ENCODE measurements around the gene PSORS1C2. TPM values are rescaled to one million over a fixed set of nuclear protein-coding genes. Genes with fewer than 3 reads are reported as not detected.

The PSORS1C2 gene
- total and polyA plus RNA-seq, 2 donors (not counting 1 experiment from before 2014, with no cell fraction given): not detected

DNA sequence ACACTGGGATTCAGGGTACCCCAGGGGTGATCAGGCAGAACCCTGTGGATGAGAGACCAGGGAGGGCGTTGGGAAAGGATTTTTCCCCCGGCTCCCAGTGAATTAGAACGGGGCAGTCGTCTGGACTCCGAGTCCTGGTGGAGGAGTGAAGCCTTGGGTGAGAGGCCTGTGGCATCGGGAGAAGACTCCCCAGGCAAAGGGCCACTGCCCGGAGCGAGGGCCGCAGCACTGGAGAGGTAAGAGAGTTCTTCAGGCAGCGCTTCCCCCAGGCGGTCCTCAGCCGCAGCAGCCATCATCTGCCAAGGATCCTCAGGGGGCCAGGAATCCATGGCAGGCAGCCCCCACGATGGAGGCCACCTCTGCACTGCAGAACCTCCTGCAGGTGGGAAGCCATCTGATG lies 27.2 kb downstream of the PSORS1C2 start:
- H3K79me2 ChIP-seq (ENCODE audit: control insufficient read depth, insufficient read depth, low read length): no peaks in the 10 kb centered on the region
- Mint-ChIP-seq H3K27ac (no peak overlapping the region), H3K27me3 (peaks cover 40% of the 10 kb centered on the region), H3K9me3 (ENCODE audit: insufficient read depth) (no peaks in the 10 kb centered on the region), H3K4me1 (peaks cover 5% of the 10 kb centered on the region), H3K4me3 (no peak overlapping the region)
- H3K27me3 ChIP-seq (replicated peaks in 1 of 4; ENCODE audit: control extremely low read depth in 1 of 4, control insufficient read depth in 3 of 4, insufficient read depth in 4 of 4, low read length in 3 of 4): peaks cover 0 to 13% (median 3%) of the 10 kb centered on the region in 4 experiments
- no peak for TF ChIP-seq CTCF (IDR thresholded peaks at IDR 0.05)
- no peak for TF ChIP-seq EZH2 (IDR thresholded peaks at IDR 0.05; ENCODE audit: borderline replicate concordance, insufficient read depth, low read depth, low read length, poor library complexity, severe bottlenecking)
- H3K9ac ChIP-seq (ENCODE audit: low read length): no peak overlapping the region
- no peak overlapping the region for H3K27ac ChIP-seq (ENCODE audit: low read length in 2 of 2)
- H4K20me1 ChIP-seq (ENCODE audit: control insufficient read depth, insufficient read depth, low read length, poor library complexity, severe bottlenecking): no peaks in the 10 kb centered on the region
- no peaks in the 10 kb centered on the region for H3K36me3 ChIP-seq (replicated peaks in 1 of 2; ENCODE audit: control extremely low read depth in 1 of 2, control insufficient read depth in 1 of 2, extremely low read depth in 1 of 2, insufficient read depth in 2 of 2, low read length in 1 of 2)
- ATAC-seq (ENCODE audit: low read depth) (no peak), DNase-seq (no peak)
- 87% methylated on average over 13 of the region's 13 CpGs for WGBS (ENCODE audit: insufficient coverage)
- no peak overlapping the region for H3K4me2 ChIP-seq (replicated peaks; ENCODE audit: low read depth, low read length, poor library complexity, severe bottlenecking)
- peaks cover 0 to 6% of the 10 kb centered on the region in 2 donors for H3K4me1 ChIP-seq (ENCODE audit: control insufficient read depth in 2 of 2, insufficient read depth in 2 of 2, low read length in 2 of 2)
- ChIA-PET CTCF (interaction anchor here (1.0 to 1.2 kb wide), 3 partner anchors 9 to 255 kb away, joined by 3 to 4 read pairs (median 3); no protein-coding TSS in a partner anchor), POLR2A (no interaction called here)
- no peak overlapping the region for H3K4me3 ChIP-seq (ENCODE audit: control extremely low read depth in 1 of 5, extremely low read depth in 1 of 5, insufficient read depth in 1 of 5, low read depth in 2 of 5, low read length in 4 of 5)
- no peaks in the 10 kb centered on the region for H3K9me3 ChIP-seq (ENCODE audit: control extremely low read depth in 1 of 3, control insufficient read depth in 2 of 3, insufficient read depth in 1 of 3, low read length in 2 of 3)
- H2AFZ ChIP-seq (ENCODE audit: insufficient read depth, low read depth, low read length, poor library complexity, severe bottlenecking): no peak overlapping the region
- intact Hi-C loops (cut with micrococcal nuclease): no loop called here

DNA sequence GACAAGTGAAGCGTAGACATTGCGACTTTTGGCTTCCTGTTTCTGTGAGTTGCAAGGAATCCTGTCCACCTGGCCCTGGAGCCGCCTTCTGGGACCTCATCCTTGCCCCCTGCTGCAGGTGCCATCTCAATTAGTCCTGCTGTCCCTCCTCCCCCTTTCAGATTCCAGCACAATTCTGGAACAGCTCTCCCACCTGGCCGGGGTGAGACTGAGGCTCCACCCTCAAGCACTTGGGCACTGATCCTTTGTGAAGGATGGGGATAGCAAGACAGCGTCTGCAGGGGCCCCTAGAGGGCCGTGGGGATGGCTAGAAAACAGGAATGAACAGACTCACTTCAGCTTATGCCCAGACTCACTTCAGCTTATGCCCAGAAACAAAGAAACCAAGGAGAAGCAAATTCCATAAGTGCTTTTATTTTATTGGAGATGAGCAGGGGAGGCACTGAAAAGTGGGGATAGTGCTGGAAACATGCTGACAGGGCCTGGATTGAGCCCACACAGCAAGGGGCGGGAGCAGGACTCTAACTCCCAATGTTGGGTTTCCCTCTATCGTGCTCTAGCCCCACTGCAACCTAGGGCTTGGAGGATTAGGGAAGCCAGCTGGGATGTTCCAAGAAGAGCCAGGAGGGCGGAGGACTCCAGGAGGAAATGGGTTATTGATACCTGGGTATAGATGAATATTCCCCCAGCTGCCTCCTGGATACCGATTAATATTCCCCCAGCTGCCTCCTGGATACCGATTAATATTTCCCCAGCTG lies 27.9 kb downstream of the PSORS1C2 start:
- Histone ChIP-seq H2AFZ (ENCODE audit: insufficient read depth, low read depth, low read length, poor library complexity, severe bottlenecking) (no peak overlapping the region), H3K36me3 (replicated peaks in 1 of 2; ENCODE audit: control extremely low read depth in 1 of 2, control insufficient read depth in 1 of 2, extremely low read depth in 1 of 2, insufficient read depth in 2 of 2, low read length in 1 of 2) (no peaks in the 10 kb centered on the region), H3K79me2 (ENCODE audit: control insufficient read depth, insufficient read depth, low read length) (no peaks in the 10 kb centered on the region), H4K20me1 (ENCODE audit: control insufficient read depth, insufficient read depth, low read length, poor library complexity, severe bottlenecking) (no peaks in the 10 kb centered on the region), H3K4me1 (ENCODE audit: control insufficient read depth in 2 of 2, insufficient read depth in 2 of 2, low read length in 2 of 2) (peaks cover 0 to 6% of the 10 kb centered on the region in 2 donors), H3K4me3 (ENCODE audit: control extremely low read depth in 1 of 5, extremely low read depth in 1 of 5, insufficient read depth in 1 of 5, low read depth in 2 of 5, low read length in 4 of 5) (no peak overlapping the region), H3K27ac (ENCODE audit: low read length in 2 of 2) (no peak overlapping the region), H3K27me3 (replicated peaks in 1 of 4; ENCODE audit: control extremely low read depth in 1 of 4, control insufficient read depth in 3 of 4, insufficient read depth in 4 of 4, low read length in 3 of 4) (peaks cover 0 to 13% (median 3%) of the 10 kb centered on the region in 4 experiments), H3K9me3 (ENCODE audit: control extremely low read depth in 1 of 3, control insufficient read depth in 2 of 3, insufficient read depth in 1 of 3, low read length in 2 of 3) (no peaks in the 10 kb centered on the region), H3K4me2 (replicated peaks; ENCODE audit: low read depth, low read length, poor library complexity, severe bottlenecking) (no peak overlapping the region), H3K9ac (ENCODE audit: low read length) (no peak overlapping the region)
- TF ChIP-seq EZH2 (IDR thresholded peaks at IDR 0.05; ENCODE audit: borderline replicate concordance, insufficient read depth, low read depth, low read length, poor library complexity, severe bottlenecking): no peak
- TF ChIP-seq CTCF (IDR thresholded peaks at IDR 0.05): no peak
- H3K9me3 Mint-ChIP-seq (ENCODE audit: insufficient read depth): no peaks in the 10 kb centered on the region
- ATAC-seq (ENCODE audit: low read depth) (no peak), DNase-seq (no peak)
- intact Hi-C loops (cut with micrococcal nuclease): no loop called here
- H3K4me1 Mint-ChIP-seq: peaks cover 5% of the 10 kb centered on the region
- WGBS (ENCODE audit: insufficient coverage): 93% methylated on average over 5 of the region's 11 CpGs
- H3K27ac Mint-ChIP-seq: no peak overlapping the region
- peaks cover 36% of the 10 kb centered on the region for H3K27me3 Mint-ChIP-seq
- CTCF ChIA-PET: no interaction called here
- no peak overlapping the region for H3K4me3 Mint-ChIP-seq
- POLR2A ChIA-PET: no interaction called here
